Measurements from ENCODE around the gene SDCCAG8. TPM values are rescaled to one million over a fixed set of nuclear protein-coding genes. Genes with fewer than 3 reads are reported as not detected.

The SDCCAG8 gene
- total RNA-seq, 1 donor, result 42.7 TPM

GRCh38 chr1:243434594-243434993, 178.8 kb downstream of the SDCCAG8 start:
- no peak for TF ChIP-seq CTCF (IDR thresholded peaks at IDR 0.05; ENCODE audit: extremely low read depth, low read depth, low read length)
- no peak overlapping the region for H2AFZ ChIP-seq (ENCODE audit: low read length)
- no peak for DNase-seq (ENCODE audit: insufficient read length, low spot score, missing footprints)

GRCh38 chr1:243435836-243436235, 180.0 kb downstream of the SDCCAG8 start:
- Histone ChIP-seq H3K79me2 (ENCODE audit: insufficient read depth, low read length) (no peaks in the 10 kb centered on the region), H3K4me2 (ENCODE audit: insufficient read depth, low read length) (no peak overlapping the region), H3K27ac (ENCODE audit: low read depth, low read length) (no peak overlapping the region), H3K4me3 (ENCODE audit: insufficient read depth, low read length) (no peak overlapping the region), H4K20me1 (ENCODE audit: insufficient read depth, low read length) (peaks cover 3% of the 10 kb centered on the region), H2AFZ (ENCODE audit: low read length) (no peak overlapping the region), H3K4me1 (ENCODE audit: insufficient read depth, low read length) (no peaks in the 10 kb centered on the region), H3K27me3 (ENCODE audit: insufficient read depth, low read length) (no peaks in the 10 kb centered on the region), H3K9me3 (ENCODE audit: low read depth, low read length) (no peaks in the 10 kb centered on the region), H3K36me3 (ENCODE audit: insufficient read depth, low read length) (peaks cover 3% of the 10 kb centered on the region)
- no peak for TF ChIP-seq CTCF (IDR thresholded peaks at IDR 0.05; ENCODE audit: extremely low read depth, low read depth, low read length)
- no peak for DNase-seq (ENCODE audit: insufficient read length, low spot score, missing footprints)

More at GRCh38 chr1:243434594-243434993, 178.8 kb downstream of the SDCCAG8 start:
- Histone ChIP-seq H3K4me3 (ENCODE audit: insufficient read depth, low read length) (no peak overlapping the region), H3K27me3 (ENCODE audit: insufficient read depth, low read length) (no peaks in the 10 kb centered on the region), H3K36me3 (ENCODE audit: insufficient read depth, low read length) (peaks cover 3% of the 10 kb centered on the region), H3K4me1 (ENCODE audit: insufficient read depth, low read length) (no peaks in the 10 kb centered on the region), H3K9me3 (ENCODE audit: low read depth, low read length) (no peaks in the 10 kb centered on the region), H3K27ac (ENCODE audit: low read depth, low read length) (no peak overlapping the region), H3K79me2 (ENCODE audit: insufficient read depth, low read length) (no peaks in the 10 kb centered on the region), H4K20me1 (ENCODE audit: insufficient read depth, low read length) (no peaks in the 10 kb centered on the region), H3K4me2 (ENCODE audit: insufficient read depth, low read length) (no peak overlapping the region)

- Histone ChIP-seq H3K9me3 (ENCODE audit: low read depth, low read length) (no peaks in the 10 kb centered on the region), H3K4me1 (ENCODE audit: insufficient read depth, low read length) (no peaks in the 10 kb centered on the region), H3K27me3 (ENCODE audit: insufficient read depth, low read length) (no peaks in the 10 kb centered on the region), H4K20me1 (ENCODE audit: insufficient read depth, low read length) (peaks cover 3% of the 10 kb centered on the region), H3K27ac (ENCODE audit: low read depth, low read length) (no peak overlapping the region), H2AFZ (ENCODE audit: low read length) (no peak overlapping the region), H3K79me2 (ENCODE audit: insufficient read depth, low read length) (no peaks in the 10 kb centered on the region), H3K4me3 (ENCODE audit: insufficient read depth, low read length) (no peak overlapping the region), H3K36me3 (ENCODE audit: insufficient read depth, low read length) (peaks cover 3% of the 10 kb centered on the region), H3K4me2 (ENCODE audit: insufficient read depth, low read length) (no peak overlapping the region)
- DNase-seq (ENCODE audit: insufficient read length, low spot score, missing footprints), result peak; percentile 21
- no peak for TF ChIP-seq CTCF (IDR thresholded peaks at IDR 0.05; ENCODE audit: extremely low read depth, low read depth, low read length)
These were observed 182.3 kb downstream of the SDCCAG8 start for GRCh38 chr1:243438146-243438545.

GRCh38 chr1:243438815-243439214, 183.0 kb downstream of the SDCCAG8 start:
- Histone ChIP-seq H3K79me2 (ENCODE audit: insufficient read depth, low read length) (no peaks in the 10 kb centered on the region), H2AFZ (ENCODE audit: low read length) (no peak overlapping the region), H4K20me1 (ENCODE audit: insufficient read depth, low read length) (peaks cover 3% of the 10 kb centered on the region), H3K36me3 (ENCODE audit: insufficient read depth, low read length) (peaks cover 3% of the 10 kb centered on the region), H3K9me3 (ENCODE audit: low read depth, low read length) (no peaks in the 10 kb centered on the region), H3K4me2 (ENCODE audit: insufficient read depth, low read length) (no peak overlapping the region), H3K27ac (ENCODE audit: low read depth, low read length) (no peak overlapping the region), H3K4me3 (ENCODE audit: insufficient read depth, low read length) (no peak overlapping the region), H3K4me1 (ENCODE audit: insufficient read depth, low read length) (no peaks in the 10 kb centered on the region), H3K27me3 (ENCODE audit: insufficient read depth, low read length) (no peaks in the 10 kb centered on the region)
- DNase-seq (ENCODE audit: insufficient read length, low spot score, missing footprints), result no peak
- no peak for TF ChIP-seq CTCF (IDR thresholded peaks at IDR 0.05; ENCODE audit: extremely low read depth, low read depth, low read length)
